ENCODE data around the gene DTNB. TPM values are rescaled to one million over a fixed set of nuclear protein-coding genes. Genes with fewer than 3 reads are reported as not detected.

The DTNB gene
- total RNA-seq, 4 donors from 2014 or later, result 0.70 to 23.1 (median 6.1) TPM

DNA sequence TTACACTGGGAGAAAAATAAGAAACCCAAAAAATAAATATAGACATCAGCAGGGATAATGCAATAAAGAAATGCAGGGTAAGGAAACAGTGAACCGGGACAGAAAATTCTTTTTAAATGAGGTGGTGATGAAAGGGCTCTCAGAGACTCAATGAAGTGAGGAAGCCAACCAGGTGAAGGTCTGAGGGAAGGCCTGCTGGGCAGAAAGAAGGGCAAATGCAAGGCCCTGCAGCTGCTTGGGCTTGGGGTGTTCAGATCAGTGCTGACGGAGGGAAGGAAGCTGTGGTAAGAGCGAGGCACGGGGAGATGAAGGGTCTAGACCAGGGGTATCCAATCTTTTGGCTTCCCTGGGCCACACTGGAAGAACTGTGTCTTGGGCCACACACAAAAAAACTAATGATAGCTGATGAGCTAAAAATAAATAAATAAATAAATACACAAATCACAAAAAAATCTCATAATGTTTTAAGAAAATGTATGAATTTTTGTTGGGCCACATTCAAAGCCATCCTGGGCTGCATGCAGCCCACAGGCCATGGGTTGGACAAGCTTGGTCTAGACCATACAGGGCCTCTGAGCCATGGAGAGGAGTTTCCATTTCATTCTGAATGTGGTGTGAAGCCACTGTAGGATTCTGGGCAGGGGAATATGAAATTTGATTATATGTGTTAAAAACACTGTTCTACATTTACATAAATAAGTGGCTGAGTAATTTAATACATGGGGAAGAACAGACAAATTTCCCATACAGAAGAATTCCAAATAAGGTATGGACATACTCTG, 235.3 kb downstream of the DTNB start:
- no peaks in the 10 kb centered on the region for H3K36me3 ChIP-seq
- no peaks in the 10 kb centered on the region for H3K4me1 ChIP-seq
- no peak overlapping the region for H3K4me3 ChIP-seq
- no peaks in the 10 kb centered on the region for H3K9me3 ChIP-seq
- no peak for DNase-seq
- no peaks in the 10 kb centered on the region for H3K27me3 ChIP-seq
- H3K27ac ChIP-seq, result no peak overlapping the region
- TF ChIP-seq, protein P1, sequence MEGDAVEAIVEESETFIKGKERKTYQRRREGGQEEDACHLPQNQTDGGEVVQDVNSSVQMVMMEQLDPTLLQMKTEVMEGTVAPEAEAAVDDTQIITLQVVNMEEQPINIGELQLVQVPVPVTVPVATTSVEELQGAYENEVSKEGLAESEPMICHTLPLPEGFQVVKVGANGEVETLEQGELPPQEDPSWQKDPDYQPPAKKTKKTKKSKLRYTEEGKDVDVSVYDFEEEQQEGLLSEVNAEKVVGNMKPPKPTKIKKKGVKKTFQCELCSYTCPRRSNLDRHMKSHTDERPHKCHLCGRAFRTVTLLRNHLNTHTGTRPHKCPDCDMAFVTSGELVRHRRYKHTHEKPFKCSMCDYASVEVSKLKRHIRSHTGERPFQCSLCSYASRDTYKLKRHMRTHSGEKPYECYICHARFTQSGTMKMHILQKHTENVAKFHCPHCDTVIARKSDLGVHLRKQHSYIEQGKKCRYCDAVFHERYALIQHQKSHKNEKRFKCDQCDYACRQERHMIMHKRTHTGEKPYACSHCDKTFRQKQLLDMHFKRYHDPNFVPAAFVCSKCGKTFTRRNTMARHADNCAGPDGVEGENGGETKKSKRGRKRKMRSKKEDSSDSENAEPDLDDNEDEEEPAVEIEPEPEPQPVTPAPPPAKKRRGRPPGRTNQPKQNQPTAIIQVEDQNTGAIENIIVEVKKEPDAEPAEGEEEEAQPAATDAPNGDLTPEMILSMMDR (IDR thresholded peaks at IDR 0.05), result no peak
- no peak for TF ChIP-seq POLR2A (IDR thresholded peaks at IDR 0.05)

DNA sequence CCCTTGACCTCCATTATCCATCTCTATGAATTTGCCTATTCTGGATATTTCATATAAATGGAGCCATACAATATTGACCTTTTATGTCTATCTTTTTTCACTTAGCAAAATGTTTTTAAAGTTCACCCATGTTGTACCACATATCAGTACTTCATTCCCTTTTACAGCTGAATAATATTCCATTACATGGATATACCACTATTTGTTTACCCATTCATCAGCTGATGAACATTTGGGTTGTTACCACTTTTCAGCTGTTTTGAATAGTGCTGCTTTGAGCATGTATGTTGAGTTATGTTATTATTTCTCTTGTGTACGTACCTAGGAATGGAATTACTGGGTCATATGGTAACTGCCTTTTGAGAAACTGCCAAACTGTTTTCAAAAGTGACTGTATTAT, 238.0 kb downstream of the DTNB start:
- no peaks in the 10 kb centered on the region for H3K27me3 ChIP-seq
- H3K4me3 ChIP-seq, result no peak overlapping the region
- H3K4me1 ChIP-seq, result no peaks in the 10 kb centered on the region
- H3K27ac ChIP-seq, result no peak overlapping the region
- no peaks in the 10 kb centered on the region for H3K36me3 ChIP-seq
- no peak for DNase-seq
- H3K9me3 ChIP-seq, result no peaks in the 10 kb centered on the region
- no peak for TF ChIP-seq POLR2A (IDR thresholded peaks at IDR 0.05)
- TF ChIP-seq, protein P1 (IDR thresholded peaks at IDR 0.05), result no peak

DNA sequence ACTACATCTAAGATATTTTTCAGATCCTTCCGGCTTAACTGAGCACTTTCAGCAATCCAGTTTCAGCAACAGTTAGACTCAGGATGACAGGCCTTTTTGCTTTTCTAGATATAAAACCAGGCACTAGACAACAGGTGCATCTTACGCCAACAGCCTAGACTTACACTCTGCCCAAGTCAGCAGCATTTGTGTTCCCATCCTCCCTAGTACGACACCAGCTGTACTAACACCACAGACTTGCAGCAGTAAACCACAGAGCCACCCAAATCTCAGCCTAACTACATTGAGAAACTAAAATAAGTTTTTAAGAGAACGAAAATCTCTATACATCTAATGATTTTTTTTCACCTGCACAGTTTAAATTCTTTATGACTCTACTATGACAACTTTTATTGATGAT, 241.8 kb downstream of the DTNB start:
- Histone ChIP-seq H3K4me3 (no peak overlapping the region), H3K27me3 (no peaks in the 10 kb centered on the region), H3K27ac (no peak overlapping the region), H3K4me1 (no peaks in the 10 kb centered on the region), H3K36me3 (no peaks in the 10 kb centered on the region), H3K9me3 (no peaks in the 10 kb centered on the region)
- no peak for DNase-seq
- no peak for TF ChIP-seq POLR2A (IDR thresholded peaks at IDR 0.05)
- TF ChIP-seq, protein P1 (IDR thresholded peaks at IDR 0.05), result no peak

DNA sequence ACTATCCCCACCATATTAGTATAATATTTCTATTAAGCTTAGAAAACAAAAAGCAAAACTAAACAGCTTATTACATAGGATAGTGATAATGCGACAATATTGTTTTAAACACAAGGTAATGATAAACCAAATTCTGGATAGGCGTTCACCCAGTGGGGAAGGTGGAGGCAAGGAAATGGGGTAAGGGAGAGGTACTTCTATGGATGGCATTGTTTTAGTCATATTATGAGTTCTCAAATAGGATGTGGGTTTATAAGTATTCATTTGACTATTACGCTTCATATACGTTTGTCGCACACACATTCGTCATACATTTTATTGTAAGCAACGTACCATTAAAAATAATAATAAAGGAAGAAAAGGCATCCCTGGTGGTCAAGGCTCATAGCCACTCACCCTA, 242.8 kb downstream of the DTNB start:
- TF ChIP-seq, protein P1 (IDR thresholded peaks at IDR 0.05), result no peak
- no peak for TF ChIP-seq POLR2A (IDR thresholded peaks at IDR 0.05)
- DNase-seq, result no peak
- H3K4me3 ChIP-seq, result no peak overlapping the region

DNA sequence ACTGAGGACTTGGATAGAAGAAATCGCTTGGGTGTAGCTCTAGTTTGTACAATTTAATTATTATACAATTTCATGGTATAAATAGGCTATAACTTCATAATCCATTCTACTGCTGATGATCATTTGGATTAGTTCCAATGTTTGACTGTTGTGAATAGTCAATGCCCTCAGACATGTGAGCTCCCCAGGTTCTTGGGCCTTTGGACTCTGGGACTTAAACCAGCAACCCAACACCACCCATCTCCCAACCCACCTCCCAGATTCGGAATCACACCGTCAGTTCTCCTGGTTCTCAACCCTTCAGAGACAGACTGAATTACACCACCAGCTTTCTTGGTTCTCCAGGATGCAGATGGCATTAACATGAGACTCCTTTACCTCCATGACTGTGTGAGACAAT, 247.1 kb downstream of the DTNB start:
- no peak for DNase-seq

More for the DNA sequence above, 242.8 kb downstream of the DTNB start:
- Histone ChIP-seq H3K9me3 (no peaks in the 10 kb centered on the region), H3K27me3 (no peaks in the 10 kb centered on the region), H3K36me3 (no peaks in the 10 kb centered on the region), H3K27ac (no peak overlapping the region), H3K4me1 (no peaks in the 10 kb centered on the region)

More for the DNA sequence above, 247.1 kb downstream of the DTNB start:
- H3K4me1 ChIP-seq, result peaks cover 0 to 8% (median 3%) of the 10 kb centered on the region in 4 donors
- H3K27me3 ChIP-seq, result no peaks in the 10 kb centered on the region
- no peak overlapping the region for H3K27ac ChIP-seq
- no peak overlapping the region for H3K4me3 ChIP-seq
- no peaks in the 10 kb centered on the region for H3K9me3 ChIP-seq
- no peak for TF ChIP-seq POLR2A (IDR thresholded peaks at IDR 0.05)
- TF ChIP-seq, protein P1 (IDR thresholded peaks at IDR 0.05), result no peak
- no peaks in the 10 kb centered on the region for H3K36me3 ChIP-seq

Measured in Peyer's patch (tissue), 4 donors.